Retina (tissue), 1 donor: ENCODE results near the gene PARS2.

Source experiments
- DNase-seq: peaks from one replicate; pipeline ENCODE4 v3.0.0-alpha.2; 2016

PARS2 gene

DNA sequence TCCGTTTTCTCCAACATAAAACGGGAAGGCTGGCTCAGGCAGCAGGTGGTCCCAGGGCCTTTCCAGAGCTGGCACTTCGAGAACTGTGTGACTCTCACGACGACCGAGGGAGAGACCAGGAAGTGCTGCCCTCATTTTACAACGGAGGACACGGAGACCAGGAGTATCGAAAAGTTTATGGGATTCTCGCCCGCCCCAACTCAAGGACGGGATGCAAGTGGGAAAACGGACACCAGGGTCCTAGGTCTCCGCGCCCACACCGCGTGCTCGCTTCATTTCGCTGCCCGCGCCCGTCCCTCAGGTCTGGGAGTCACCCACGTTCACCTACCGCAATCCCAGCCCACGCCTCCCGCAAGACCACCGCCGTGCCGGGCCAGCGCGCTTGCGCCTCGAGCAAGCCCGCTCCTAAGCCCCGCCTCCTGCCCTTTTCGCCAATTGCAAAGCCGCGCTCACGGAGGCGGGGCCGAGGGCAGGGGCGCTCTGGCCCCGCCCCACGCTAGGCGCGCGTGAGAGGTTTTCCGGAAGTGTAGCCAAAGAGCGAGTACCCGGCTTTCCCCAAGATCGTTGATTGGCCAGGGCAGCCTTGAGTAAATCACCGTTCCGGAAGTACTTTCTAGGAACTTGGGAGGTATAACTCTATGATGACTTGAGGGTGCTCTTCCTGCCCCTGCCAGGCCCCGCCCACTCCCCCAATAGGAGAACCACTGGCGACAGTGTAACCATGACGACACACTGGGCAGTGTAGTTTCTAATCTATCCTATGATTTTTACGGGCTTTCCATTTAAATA, at the start of gene PARS2:
Gene PARS2, minus strand, starts transcription at position 391 of the 789 bp plus-strand sequence. CDS start 5,362 bp downstream, outside the sequence.
- DNase-seq = peak; percentile 98

GRCh38 chr1:54814126-54814498, 49.8 kb upstream of the PARS2 start:
- DNase-seq = no peak

DNA sequence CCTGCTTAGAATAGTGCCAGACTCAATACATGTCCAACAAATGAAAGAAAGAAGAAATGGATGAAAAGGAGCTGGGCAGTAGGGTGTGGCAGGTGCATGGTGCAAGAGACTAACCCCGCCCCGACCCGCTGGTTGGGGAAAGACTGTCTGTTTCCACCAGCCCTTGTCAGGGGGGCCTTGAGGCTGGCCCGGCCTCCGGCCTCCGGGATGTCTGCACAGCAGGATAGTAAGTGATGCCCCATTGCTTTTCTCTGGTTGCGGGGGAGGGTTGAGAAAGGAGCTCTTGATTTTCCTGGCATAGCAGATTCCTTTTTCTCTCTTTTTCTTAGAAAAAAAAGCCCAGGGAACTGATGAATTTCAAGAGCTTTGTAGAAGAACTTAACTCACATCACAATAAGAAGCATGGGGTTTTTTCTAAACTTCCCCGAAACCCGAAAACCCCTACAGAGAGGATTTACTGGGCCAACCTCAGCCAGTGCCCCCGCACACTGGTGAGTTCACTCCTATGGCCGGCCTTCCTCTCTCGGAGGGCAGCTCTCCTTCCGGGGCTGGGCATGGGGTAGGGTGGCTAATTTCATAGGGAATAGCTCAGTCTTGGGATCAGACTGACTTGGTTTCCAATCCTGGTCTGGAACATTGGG, 49.3 kb upstream of the PARS2 start:
- DNase-seq = no peak

- DNase-seq = no peak
Measured at GRCh38 chr1:54812801-54813484, 48.6 kb upstream of the PARS2 start.

GRCh38 chr1:54811739-54812655, 47.7 kb upstream of the PARS2 start:
- no peak for DNase-seq

DNA sequence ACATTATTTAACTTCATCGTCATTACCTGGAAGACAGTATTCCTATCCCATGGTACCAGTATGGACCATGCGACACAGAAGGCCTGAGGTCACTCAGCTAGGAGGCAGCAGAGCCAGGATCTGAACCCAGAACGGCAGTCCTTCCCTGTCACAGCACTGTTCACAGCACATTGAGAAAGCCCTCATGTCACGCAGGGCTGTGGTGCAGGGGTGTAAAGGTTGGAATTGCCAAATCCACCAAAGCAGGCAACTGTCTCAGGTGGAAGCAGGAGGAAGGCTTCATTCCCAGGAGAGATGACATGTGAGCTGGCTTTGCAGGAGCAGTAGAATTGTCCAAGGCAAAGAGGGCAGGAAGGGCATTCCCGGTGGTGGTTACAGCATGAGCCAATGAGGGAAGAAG, 46.7 kb upstream of the PARS2 start:
- no peak for DNase-seq

- DNase-seq = peak; percentile 86
Measured at GRCh38 chr1:54810153-54810942, 46.0 kb upstream of the PARS2 start.

DNA sequence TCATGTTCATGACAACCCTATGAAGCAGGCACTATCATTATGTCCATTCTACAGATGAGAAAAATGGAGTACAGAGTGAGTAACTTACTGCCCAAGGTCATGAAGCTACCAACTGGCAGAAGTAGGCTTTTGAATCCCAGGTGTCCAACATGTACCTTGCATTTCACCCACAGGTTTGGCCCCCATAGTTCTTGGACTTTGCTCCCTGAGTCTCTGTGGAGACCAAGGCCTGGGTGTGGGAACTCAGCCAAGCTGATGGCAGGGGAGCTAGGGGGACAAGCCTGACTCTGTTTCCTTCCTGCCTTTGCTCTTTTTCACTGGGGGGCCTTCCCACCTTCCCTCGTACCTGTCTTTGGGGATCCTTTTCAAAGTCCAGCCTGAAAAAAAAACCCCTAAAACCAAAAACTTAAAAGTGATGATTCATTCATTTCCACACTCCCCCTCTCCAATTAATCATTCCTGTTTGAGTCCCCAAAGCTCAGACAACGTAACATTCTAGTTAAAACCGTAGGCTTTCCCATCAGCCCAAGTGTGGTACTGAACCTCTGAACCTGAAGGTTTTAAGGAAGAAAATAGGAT, 45.3 kb upstream of the PARS2 start:
- no peak for DNase-seq

DNA sequence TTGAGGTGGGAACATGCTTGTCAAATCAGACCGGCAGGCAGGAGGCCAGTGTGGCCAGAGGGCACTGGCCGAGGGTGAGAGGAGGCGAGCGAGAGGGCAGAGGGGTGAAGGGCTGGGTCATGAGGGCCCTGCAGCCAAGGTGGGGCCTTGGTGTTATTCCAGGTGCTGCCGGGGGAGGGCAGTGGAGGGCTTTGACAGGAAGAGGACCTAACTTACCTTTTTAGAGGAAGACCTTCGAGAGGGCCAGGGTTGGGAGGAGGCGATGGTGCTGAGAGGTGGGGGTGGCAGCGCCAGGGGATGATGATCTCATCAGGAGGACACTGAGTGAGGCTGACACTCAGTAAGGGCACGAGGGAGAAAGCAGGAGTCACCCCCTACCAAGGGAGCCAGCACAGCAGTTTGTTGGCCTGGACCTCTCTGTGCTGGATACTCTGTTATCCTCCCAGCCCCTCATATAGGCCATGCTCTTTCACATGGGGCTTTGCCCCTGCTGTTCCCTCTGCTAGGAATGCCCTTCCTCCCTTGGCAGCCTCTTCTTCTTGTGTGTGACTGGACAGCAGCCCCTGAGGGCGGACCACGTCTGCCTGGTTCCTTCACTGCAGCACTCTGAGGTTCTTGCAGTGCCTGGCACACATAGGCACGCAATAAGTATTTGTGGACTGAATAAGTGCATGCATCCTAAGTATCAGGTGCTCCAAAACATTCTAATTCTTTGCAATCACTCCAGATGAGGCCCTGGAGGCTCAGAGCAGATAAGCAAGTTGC, 44.3 kb upstream of the PARS2 start:
- DNase-seq = no peak

GRCh38 chr1:54807756-54808155, 43.4 kb upstream of the PARS2 start:
- DNase-seq = no peak

DNA sequence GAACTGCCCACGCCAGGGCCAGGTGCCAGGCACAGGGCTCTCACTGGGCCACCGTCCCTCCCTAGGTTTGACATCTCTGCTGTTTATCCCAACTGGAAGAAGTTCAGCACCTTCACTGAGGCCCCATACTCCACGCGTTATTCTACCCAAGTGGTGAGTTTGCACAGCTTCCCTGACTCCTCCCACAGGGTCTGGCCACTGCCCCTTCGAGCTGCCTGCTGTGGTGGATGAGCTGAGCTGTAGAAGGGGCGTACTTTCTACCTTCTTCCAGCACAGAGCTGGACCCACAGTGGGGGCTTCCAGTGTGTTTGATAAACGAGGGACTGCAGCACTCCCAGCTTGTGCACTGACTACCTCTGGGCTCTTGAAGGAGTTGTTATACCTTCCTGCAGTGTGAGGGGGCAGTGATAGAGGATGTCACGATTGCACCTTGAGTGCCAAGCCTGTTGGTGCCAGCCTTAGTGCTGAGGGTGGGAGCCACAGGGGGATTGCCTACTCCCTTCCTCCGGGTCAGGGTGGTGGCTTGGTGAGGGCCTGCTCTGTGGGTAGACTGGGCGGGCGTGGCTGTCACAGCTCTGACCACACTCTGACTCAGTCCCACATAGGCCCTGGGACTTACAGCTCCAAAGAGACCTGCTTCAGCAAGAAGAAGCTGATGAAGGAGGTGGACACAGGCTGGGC, 42.7 kb upstream of the PARS2 start:
- no peak for DNase-seq

DNA sequence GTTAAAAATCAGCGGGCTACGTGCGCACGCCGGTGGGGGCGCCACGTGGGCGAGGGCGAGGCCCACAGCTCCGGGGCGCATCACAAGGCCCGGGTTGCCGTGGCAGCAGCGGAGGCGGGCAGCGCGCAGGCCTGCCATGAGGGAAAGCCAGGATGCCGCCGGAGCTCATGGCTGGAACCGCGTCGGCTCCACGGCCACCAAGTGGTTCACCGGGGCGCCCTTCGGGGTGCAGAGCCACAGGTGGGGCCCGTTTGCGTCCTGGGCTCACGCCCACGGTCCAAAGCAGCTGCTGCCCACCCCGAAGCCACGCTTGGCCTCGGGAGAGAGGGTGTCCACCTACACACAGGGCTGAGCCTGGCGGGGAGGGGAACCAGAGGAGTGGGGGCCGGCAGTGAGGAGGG, 41.7 kb upstream of the PARS2 start:
- no peak for DNase-seq

DNA sequence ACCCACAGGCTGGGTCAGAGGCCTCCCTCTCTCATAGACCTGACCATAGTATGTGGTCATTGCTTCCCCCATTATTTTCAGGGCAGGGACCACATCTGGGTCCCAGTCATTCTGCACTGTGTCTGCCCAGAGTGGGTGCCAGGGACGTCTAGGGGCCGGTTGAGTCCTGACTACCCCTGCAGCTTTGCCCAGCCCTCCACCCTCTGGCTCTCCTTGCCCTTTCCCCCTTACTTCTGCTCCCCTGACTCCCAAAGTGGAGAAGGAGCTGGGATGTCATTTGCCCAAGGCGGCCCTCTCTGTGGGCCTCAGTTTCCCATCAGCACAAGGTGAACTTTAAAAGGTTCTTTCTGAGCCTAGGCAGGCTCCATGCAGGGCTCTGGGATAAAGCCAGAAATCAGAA, 41.1 kb upstream of the PARS2 start:
- DNase-seq = no peak

GRCh38 chr1:54804471-54805132, 40.3 kb upstream of the PARS2 start:
- DNase-seq = no peak

GRCh38 chr1:54803761-54804470, 39.6 kb upstream of the PARS2 start:
- DNase-seq = no peak

GRCh38 chr1:54800899-54801759, 36.8 kb upstream of the PARS2 start, which contains the start of gene TTC22:
TSS of gene TTC22 (minus strand) at chr1:54801323. CDS start at chr1:54801163, 160 bp downstream.
- peak; percentile 74 for DNase-seq

- no peak for DNase-seq
Measured at GRCh38 chr1:54800041-54800898, 35.9 kb upstream of the PARS2 start.
